NB4 (cell line): ENCODE data around the gene MRC2.

Source experiments
- CTCF ChIP-seq: IDR thresholded peaks from one replicate; pipeline ENCODE4 v1.5.1; 2012; ENCODE audit warnings: low read depth, low read length
- MYC ChIP-seq: IDR thresholded peaks from 2 replicates; pipeline ENCODE4 v1.6.1; 2011; ENCODE audit warnings: low read depth, low read length
- POLR2A ChIP-seq: IDR thresholded peaks from 2 replicates; pipeline ENCODE4 v1.6.1; 2011; ENCODE audit warnings: mild to moderate bottlenecking; ENCODE audit not compliant: insufficient read length; ENCODE audit errors: extremely low read depth
- TF ChIP-seq, protein P1 (sequence below): IDR thresholded peaks from 2 replicates; pipeline ENCODE4 v1.6.1; 2011; ENCODE audit warnings: low read depth, low read length

DNA sequence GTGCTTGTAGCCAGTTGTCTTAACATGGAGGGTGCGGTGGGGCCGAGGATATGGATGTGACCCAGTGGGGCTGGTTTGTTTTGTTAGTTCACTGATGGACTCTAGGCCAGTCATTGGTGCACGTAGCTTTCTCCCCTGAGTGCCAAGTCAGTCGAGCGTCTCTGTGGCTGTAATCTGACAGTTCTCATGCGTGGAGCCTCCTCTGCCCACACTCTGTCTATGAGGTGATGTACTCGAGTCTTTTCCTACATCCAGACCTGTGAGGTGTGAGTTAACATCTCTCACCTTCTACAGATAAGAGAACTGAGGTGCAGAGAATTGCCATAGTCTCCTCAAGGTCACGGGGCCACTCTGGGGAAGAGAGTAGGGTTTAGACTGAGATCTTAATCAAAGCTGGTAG lies 90.4 kb downstream of the MRC2 start:
- TF ChIP-seq CTCF = no peak
- TF ChIP-seq MYC = no peak
- TF ChIP-seq, protein P1, sequence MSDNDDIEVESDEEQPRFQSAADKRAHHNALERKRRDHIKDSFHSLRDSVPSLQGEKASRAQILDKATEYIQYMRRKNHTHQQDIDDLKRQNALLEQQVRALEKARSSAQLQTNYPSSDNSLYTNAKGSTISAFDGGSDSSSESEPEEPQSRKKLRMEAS = no peak
- TF ChIP-seq POLR2A = no peak
